Fibroblast of lung (primary cell): ENCODE measurements around the gene GATC. TPM values are rescaled to one million over a fixed set of nuclear protein-coding genes. Genes with fewer than 3 reads are reported as not detected.

Experiments used
- DNase-seq, 2 donors: peaks; one replicate each; pipeline versions ENCODE4 v3.0.0 to v3.0.0-alpha.2; 2010; ENCODE audit warnings: low read depth in 2 of 2
- H2AFZ ChIP-seq: 2 replicates; pipeline ENCODE4 v1.5.1; 2012; ENCODE audit warnings: low read length, control low read depth, inconsistent platforms
- H3K27ac ChIP-seq: 2 replicates; pipeline ENCODE4 v1.5.1; 2011; ENCODE audit warnings: low read length, control low read depth; ENCODE audit not compliant: insufficient read depth
- H3K27me3 ChIP-seq: 2 replicates; pipeline ENCODE4 v1.5.1; 2011; ENCODE audit warnings: mild to moderate bottlenecking, low read length; ENCODE audit not compliant: control insufficient read depth, insufficient read depth
- H3K36me3 ChIP-seq: 2 replicates; pipeline ENCODE4 v1.5.1; 2011; ENCODE audit warnings: low read length; ENCODE audit not compliant: control insufficient read depth, insufficient read depth
- H3K4me1 ChIP-seq: 2 replicates; pipeline ENCODE4 v1.5.1; 2011; ENCODE audit warnings: low read length; ENCODE audit not compliant: control insufficient read depth, insufficient read depth; ENCODE audit errors: extremely low read depth
- H3K4me2 ChIP-seq: 2 replicates; pipeline ENCODE4 v1.5.1; 2011; ENCODE audit warnings: low read length, control low read depth; ENCODE audit not compliant: insufficient read depth; ENCODE audit errors: extremely low read depth
- H3K4me3 ChIP-seq, 4 experiments: fragments of 200-600 bp in 1 of 4; sonication (generic) in 1 of 4; replicated peaks in 1 of 4; 2 replicates each; pipeline ENCODE4 v1.5.1; 2011 to 2016; ENCODE audit warnings: low read length in 4 of 4, low read depth in 3 of 4, mild to moderate bottlenecking in 3 of 4, control low read depth in 2 of 4, inconsistent platforms in 1 of 4, mixed read lengths in 1 of 4; ENCODE audit not compliant: insufficient read depth in 1 of 4; ENCODE audit errors: control extremely low read depth in 1 of 4
- H3K79me2 ChIP-seq: 2 replicates; pipeline ENCODE4 v1.5.1; 2012; ENCODE audit warnings: mild to moderate bottlenecking, low read length, inconsistent platforms; ENCODE audit not compliant: control insufficient read depth, insufficient read depth
- H3K9ac ChIP-seq: 2 replicates; pipeline ENCODE4 v1.5.1; 2011; ENCODE audit warnings: mild to moderate bottlenecking, low read length, control low read depth; ENCODE audit not compliant: insufficient read depth
- H3K9me3 ChIP-seq: 2 replicates; pipeline ENCODE4 v1.5.1; 2012; ENCODE audit warnings: low read depth, low read length; ENCODE audit not compliant: control insufficient read depth, insufficient read depth
- H4K20me1 ChIP-seq: 2 replicates; pipeline ENCODE4 v1.5.1; 2011; ENCODE audit warnings: low read length; ENCODE audit not compliant: control insufficient read depth, insufficient read depth; ENCODE audit errors: extremely low read depth
- CTCF ChIP-seq, 2 donors: IDR thresholded peaks in 1 of 2; conservative IDR thresholded peaks in 1 of 2; 1 replicate in 1 of 2; 2 replicates in 1 of 2; pipeline ENCODE4 v1.5.1; 2011 to 2012; ENCODE audit warnings: low read length in 2 of 2, control low read depth in 1 of 2, inconsistent platforms in 1 of 2, low read depth in 1 of 2, mild to moderate bottlenecking in 1 of 2
- EZH2 ChIP-seq: IDR thresholded peaks from 2 replicates; pipeline ENCODE4 v1.5.1; 2012; ENCODE audit warnings: low read length, control low read depth, mild to moderate bottlenecking; ENCODE audit errors: missing control alignments
- polyA plus RNA-seq, 2 donors: library from polyadenylated mRNA; depleted of rRNA in 1 of 2; stranded (reverse) in 1 of 2; unstranded in 1 of 2; fragments of >200 nt; gene quantifications; 2 replicates each; pipeline ENCODE4 v1.2.1, GENCODE V29; 2011 to 2012; ENCODE audit warnings: missing spikeins in 1 of 2
- total RNA-seq: library from RNA; depleted of rRNA; stranded (reverse); fragments of >200 nt; gene quantifications from 2 replicates; pipeline ENCODE4 v1.2.1, GENCODE V29; 2014

The GATC gene
- total and polyA plus RNA-seq, 2 donors (not counting 1 experiment from before 2014, with no cell fraction given), result 18.4 to 22.3 TPM

GRCh38 chr12:120480211-120480610 lies 34.0 kb downstream of the GATC start:
- Histone ChIP-seq H3K4me1 (no peaks in the 10 kb centered on the region), H3K9ac (no peak overlapping the region), H3K27ac (no peak overlapping the region), H2AFZ (no peak overlapping the region), H3K79me2 (no peaks in the 10 kb centered on the region), H4K20me1 (no peaks in the 10 kb centered on the region), H3K36me3 (no peaks in the 10 kb centered on the region), H3K4me2 (no peak overlapping the region), H3K4me3 (no peak overlapping the region), H3K9me3 (no peaks in the 10 kb centered on the region), H3K27me3 (no peaks in the 10 kb centered on the region)
- no peak for DNase-seq
- no peak for TF ChIP-seq CTCF (conservative IDR thresholded peaks at IDR 0.05 in 1 of 2, IDR thresholded peaks at IDR 0.05 in 1 of 2; ENCODE audit: low read depth in 1 of 2, low read length in 2 of 2)
- no peak for TF ChIP-seq EZH2

- TF ChIP-seq EZH2 (no peak), CTCF (conservative IDR thresholded peaks at IDR 0.05 in 1 of 2, IDR thresholded peaks at IDR 0.05 in 1 of 2; ENCODE audit: low read depth in 1 of 2, low read length in 2 of 2) (no peak)
- DNase-seq, result no peak
- Histone ChIP-seq H3K27me3 (no peaks in the 10 kb centered on the region), H3K4me2 (no peak overlapping the region), H3K9ac (no peak overlapping the region), H3K4me1 (no peaks in the 10 kb centered on the region), H2AFZ (no peak overlapping the region), H3K4me3 (no peak overlapping the region), H3K27ac (no peak overlapping the region), H4K20me1 (no peaks in the 10 kb centered on the region), H3K36me3 (no peaks in the 10 kb centered on the region), H3K79me2 (no peaks in the 10 kb centered on the region), H3K9me3 (no peaks in the 10 kb centered on the region)
Observed at GRCh38 chr12:120481022-120481767, 35.0 kb downstream of the GATC start.

GRCh38 chr12:120483621-120484020 lies 37.4 kb downstream of the GATC start:
- Histone ChIP-seq H2AFZ (no peak overlapping the region), H3K9ac (no peak overlapping the region), H3K4me1 (no peaks in the 10 kb centered on the region), H3K4me2 (no peak overlapping the region), H3K4me3 (no peak overlapping the region), H3K36me3 (no peaks in the 10 kb centered on the region), H3K79me2 (no peaks in the 10 kb centered on the region), H3K27me3 (no peaks in the 10 kb centered on the region), H3K9me3 (no peaks in the 10 kb centered on the region), H3K27ac (no peak overlapping the region), H4K20me1 (no peaks in the 10 kb centered on the region)
- no peak for TF ChIP-seq CTCF (conservative IDR thresholded peaks at IDR 0.05 in 1 of 2, IDR thresholded peaks at IDR 0.05 in 1 of 2; ENCODE audit: low read depth in 1 of 2, low read length in 2 of 2)
- TF ChIP-seq EZH2, result no peak
- no peak for DNase-seq
